UCSD-AML1 (cell line): ENCODE measurements around the gene ZNF860.
"Not testable (repeated sequence)": the region's sequence is repeated elsewhere in the genome, so short reads cannot be mapped to it uniquely, and the experiment has no call there.

Experiments
- DNase-seq: peaks from one replicate; lab custom pipeline; 2025; ENCODE audit not compliant: unreplicated experiment; lab: John Stamatoyannopoulos, UW

Gene ZNF860

DNA sequence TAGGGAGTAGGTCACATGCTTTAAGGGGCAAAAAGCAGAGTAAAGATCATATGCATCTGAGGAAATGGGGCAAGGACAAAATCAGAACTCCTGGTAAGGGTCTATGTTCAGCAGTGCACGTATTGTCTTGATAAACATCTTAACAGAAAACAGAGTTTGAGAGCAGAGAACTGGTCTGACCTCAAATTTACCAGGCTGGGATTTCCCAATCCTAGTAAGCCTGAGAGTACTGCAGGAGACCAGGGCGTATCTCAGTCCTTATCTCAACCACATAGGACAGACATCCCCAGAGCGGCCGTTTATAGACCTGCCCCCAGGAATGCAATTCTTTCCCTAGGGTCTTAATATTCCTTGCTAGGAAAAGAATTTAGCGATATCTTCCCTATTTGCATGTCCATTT, 13.5 kb downstream of the ZNF860 start:
- not testable (repeated sequence) for DNase-seq

GRCh38 chr3:31996195-31996594, 14.6 kb downstream of the ZNF860 start:
- no peak for DNase-seq

GRCh38 chr3:31997500-31997899, 15.9 kb downstream of the ZNF860 start:
- DNase-seq, result no peak

DNA sequence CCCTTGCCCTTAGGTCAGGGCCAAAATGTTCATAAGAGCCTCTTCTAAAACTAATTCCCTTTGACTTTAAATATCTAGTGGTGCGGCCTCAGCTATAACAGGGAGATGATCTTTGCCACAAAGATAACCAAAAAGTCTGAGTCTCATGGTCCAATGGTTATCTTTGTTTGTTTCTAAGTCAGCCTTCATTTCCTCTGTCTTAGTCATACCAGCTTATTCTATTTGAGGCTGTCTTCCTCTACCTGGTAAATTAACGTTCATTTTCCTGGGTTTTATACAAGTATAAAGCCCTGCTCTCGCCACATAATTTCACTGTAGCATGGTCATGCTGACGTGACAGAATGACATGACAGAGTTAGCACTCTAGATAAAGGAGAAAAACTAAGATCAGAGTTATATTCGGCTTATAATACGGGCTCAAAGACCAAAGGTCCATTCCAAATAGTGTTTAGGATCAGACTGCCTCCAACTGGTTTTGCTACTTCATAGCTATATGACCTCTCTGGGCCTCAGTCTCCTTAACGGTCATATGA, 18.4 kb downstream of the ZNF860 start:
- no peak for DNase-seq

DNA sequence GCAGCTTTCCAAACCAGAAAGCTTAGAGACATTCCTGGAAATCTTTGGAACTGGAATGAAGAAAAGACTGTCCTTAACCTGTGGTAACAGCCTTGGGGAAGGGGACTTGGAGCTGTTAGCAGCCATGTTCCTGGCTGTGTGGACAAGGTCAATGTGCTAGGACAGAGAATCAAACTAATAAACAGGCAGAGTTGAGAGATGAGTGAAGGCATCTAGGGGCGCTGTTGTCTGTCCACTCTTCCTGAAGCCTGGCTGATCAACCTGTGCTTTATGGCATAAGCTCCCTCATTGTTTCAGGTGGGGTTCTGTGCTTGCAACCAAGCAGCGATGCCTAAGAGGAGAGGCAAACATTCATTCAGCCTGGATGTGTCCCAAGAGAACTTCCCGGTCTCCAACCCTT, 19.3 kb downstream of the ZNF860 start:
- no peak for DNase-seq

- no peak for DNase-seq
Observed at GRCh38 chr3:32002561-32003368, 21.2 kb downstream of the ZNF860 start.

- DNase-seq, result no peak
Observed at GRCh38 chr3:32003380-32003779, 21.8 kb downstream of the ZNF860 start.

DNA sequence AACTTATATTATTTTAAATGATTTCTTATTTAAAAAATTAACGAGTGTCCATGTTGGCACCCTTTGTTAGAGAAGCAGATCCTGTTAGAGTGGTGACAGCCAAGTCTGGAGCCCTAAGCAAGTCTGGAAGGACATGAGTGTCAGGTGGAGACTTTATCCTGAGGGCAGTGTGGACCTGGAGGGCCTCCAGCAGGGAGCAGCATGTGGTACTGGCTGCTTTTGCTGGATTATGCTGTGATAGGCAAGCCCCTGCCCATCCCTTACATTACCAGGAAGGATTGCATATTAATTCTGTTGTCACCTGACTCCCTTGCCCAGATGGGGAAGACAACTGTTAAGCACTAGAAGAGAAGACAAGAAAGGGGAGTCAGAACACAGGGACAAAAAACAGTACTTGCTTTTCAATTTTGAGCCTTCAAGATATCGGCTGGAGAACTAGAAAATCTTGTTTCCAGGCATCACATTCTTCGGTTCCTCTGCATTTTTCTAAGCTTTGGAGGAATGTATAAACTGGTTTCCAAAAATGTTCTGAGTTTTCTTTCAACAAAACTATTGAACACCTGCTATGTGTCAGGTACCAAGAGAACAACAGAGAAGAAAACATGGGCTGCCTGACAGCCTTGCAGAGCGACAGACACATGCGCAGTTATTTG, 22.7 kb downstream of the ZNF860 start:
- no peak for DNase-seq

DNA sequence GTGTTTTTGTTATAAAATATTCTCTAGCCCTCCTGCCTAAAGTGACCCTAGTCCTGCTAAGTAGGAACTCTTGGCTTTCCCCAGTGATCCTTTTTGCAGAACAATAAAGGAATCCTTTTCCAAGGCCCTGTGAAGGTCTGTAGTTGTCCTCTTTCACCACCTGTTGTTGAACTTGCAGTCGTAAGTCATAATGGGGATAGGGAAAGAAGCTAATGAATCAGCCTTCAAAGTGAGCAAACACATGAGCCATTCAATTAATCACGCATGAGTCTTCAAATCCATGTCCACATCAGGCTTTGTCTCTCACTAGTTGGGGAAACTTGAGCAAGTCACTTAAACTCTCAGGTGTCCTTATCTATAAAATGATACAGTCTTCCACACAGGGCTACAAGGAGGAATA, 27.6 kb downstream of the ZNF860 start:
- DNase-seq, result no peak

GRCh38 chr3:32009957-32010356, 28.4 kb downstream of the ZNF860 start:
- no peak for DNase-seq

DNA sequence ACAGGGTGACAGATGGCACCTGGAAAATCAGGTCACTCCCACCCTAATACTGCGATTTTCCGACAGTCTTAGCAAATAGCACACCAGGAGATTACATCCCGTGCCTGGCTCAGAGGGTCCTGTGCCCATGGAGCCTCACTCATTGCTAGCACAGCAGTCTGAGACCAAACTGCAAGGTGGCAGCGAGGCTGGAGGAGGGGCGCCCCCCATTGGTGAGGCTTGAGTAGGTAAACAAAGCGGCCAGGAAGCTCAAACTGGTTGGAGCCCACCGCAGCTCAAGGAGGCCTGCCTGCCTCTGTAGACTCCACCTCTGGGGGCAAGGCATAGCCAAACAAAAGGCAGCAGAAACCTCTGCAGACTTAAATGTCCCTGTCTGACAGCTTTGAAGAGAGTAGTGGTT, 29.1 kb downstream of the ZNF860 start:
- DNase-seq, result not testable (repeated sequence)

DNA sequence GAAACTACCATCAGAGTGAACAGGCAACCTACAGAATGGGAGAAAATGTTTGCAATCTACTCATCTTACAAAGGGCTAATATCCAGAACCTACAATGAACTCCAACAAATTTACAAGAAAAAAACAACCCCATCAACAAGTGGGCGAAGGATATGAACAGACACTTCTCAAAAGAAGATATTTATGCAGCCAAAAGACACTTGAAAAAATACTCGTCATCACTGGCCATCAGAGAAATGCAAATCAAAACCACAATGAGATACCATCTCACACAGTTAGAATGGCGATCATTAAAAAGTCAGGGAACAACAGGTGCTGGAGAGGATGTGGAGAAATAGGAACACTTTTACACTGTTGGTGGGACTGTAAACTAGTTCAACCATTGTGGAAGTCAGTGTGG, 34.1 kb downstream of the ZNF860 start:
- DNase-seq, result not testable (repeated sequence)

DNA sequence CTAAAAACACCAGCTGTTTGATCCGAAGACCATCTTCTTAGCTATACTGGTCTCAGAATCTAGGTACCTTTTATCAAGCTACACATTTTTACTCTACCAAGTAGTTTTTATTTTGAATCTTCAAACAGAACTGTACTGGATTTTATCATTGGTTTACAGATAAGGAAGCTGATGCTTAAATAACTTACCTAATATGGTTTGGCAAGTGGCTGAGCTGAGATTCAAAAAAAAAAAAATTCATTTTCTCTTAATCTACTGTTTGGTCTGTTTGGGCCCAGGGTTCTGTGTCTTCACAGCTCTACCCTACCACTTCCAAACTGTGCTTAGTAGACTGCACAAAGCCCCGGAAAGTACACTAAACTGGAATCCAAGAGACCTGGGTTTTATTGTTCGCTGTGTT, 35.7 kb downstream of the ZNF860 start:
- DNase-seq, result no peak

GRCh38 chr3:32018757-32019564, 37.4 kb downstream of the ZNF860 start:
- no peak for DNase-seq

- no peak for DNase-seq
Observed at GRCh38 chr3:32021155-32021554, 39.6 kb downstream of the ZNF860 start.

DNA sequence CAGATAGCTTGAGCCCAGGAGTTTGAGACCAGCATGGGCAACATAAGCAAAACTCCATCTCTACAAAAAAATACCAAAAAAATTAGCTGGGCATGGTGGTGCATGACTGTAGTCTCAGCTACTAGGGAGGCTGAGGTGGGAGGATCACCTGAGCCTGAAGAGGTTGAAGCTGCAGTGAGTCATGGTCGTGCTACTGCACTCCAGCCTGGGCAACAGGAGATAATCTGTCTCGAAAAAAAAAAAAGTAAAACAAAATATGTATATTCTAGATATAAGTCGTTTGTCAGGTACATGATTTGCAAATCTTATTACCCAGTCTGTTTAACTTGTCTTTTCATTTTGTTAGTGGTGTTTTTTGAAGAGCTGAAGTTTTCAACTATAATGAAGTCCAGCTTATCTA, 40.2 kb downstream of the ZNF860 start:
- no peak for DNase-seq

DNA sequence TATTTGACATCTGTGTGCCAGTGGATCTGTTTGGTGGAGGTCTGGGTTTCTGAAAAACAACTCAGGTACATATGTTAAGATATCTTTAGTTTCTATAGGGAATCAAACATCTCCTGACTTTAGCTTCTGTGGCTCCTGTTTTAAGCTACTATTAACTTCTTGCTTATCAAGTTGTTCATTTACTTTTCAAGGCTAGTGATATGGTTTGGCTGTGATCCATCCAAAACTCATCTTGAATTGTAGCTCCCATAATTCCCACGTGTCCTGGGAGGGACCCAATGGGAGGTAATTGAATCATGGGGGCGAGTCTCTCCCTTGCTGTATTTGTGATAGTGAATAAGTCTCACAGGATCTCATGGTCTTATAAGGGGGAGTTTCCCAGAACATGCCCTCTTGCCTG, 41.4 kb downstream of the ZNF860 start:
- DNase-seq, result no peak

- no peak for DNase-seq
Observed at GRCh38 chr3:32026593-32026992, 45.0 kb downstream of the ZNF860 start.

GRCh38 chr3:32037932-32038267, 56.4 kb downstream of the ZNF860 start:
- no peak for DNase-seq

DNA sequence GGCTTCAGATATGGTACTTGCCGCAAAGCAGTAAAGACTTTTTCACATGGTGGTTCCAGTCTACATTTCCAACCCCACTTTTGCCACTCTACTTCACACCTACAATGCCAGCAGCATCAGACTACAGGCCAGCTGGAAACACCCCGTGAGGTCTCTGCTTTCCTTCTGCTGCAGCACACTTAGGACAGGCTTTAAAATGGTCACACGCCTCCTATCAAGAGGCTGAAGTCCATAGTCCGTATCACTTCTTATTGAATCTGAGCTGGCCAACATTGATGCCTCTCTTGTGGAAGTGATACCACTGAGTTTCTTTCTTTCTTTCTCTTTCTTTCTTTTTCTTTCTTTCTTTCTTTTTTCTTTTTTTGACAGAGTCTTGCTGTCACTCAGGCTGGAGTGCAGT, 59.8 kb downstream of the ZNF860 start:
- DNase-seq, result no peak
